H1 (cell line): Measurements from ENCODE around the gene TRHDE. TPM values are rescaled to one million over a fixed set of nuclear protein-coding genes. Genes with fewer than 3 reads are reported as not detected.

Experiments used
- CTCF ChIA-PET: fragments of 300-600 bp; sonication (Branson Sonifier 250); formaldehyde crosslinking; loops from one replicate; lab custom pipeline; 2021; ENCODE audit not compliant: partially characterized antibody; lab: Charles Lee
- POLR2A ChIA-PET: fragments of 300-600 bp; sonication (Branson Sonifier 250); formaldehyde crosslinking; loops from one replicate; lab custom pipeline; 2021; ENCODE audit warnings: inconsistent platforms; ENCODE audit not compliant: partially characterized antibody; lab: Charles Lee
- DNase-seq, 2 experiments: peaks; one replicate each; pipeline versions ENCODE4 v3.0.0 to v3.0.0-alpha.2; 2010 to 2022; ENCODE audit warnings: low spot score in 2 of 2, low read depth in 1 of 2, mixed read lengths in 1 of 2
- FAIRE-seq: peaks from 2 replicates; lab custom pipeline; 2011; peaks lifted over from hg19 to GRCh38; lab: Jason Lieb, UNC
- H2AFZ ChIP-seq: 2 replicates; pipeline ENCODE4 v1.8.1; 2012; ENCODE audit warnings: low read length, inconsistent platforms
- H2AK5ac ChIP-seq: 2 replicates; pipeline ENCODE4 v1.6.1; 2013; ENCODE audit warnings: low read depth, low read length
- H2BK120ac ChIP-seq: replicated peaks from 2 replicates; pipeline ENCODE3; 2013; ENCODE audit warnings: low read depth, low read length, inconsistent platforms
- H2BK12ac ChIP-seq: 2 replicates; pipeline ENCODE4 v1.6.1; 2013; ENCODE audit warnings: low read depth, low read length
- H2BK15ac ChIP-seq: 2 replicates; pipeline ENCODE4 v1.6.1; 2013; ENCODE audit warnings: low read length
- H2BK20ac ChIP-seq: 2 replicates; pipeline ENCODE4 v1.6.1; 2013; ENCODE audit warnings: low read length
- H2BK5ac ChIP-seq: 2 replicates; pipeline ENCODE4 v1.6.1; 2013; ENCODE audit warnings: low read depth, low read length
- H3K14ac ChIP-seq: 2 replicates; pipeline ENCODE4 v1.6.1; 2013; ENCODE audit warnings: inconsistent platforms; ENCODE audit not compliant: insufficient read length
- H3K18ac ChIP-seq: 2 replicates; pipeline ENCODE4 v1.6.1; 2013; ENCODE audit warnings: low read length; ENCODE audit errors: extremely low read depth
- H3K23ac ChIP-seq: 2 replicates; pipeline ENCODE4 v1.6.1; 2013; ENCODE audit warnings: inconsistent platforms; ENCODE audit not compliant: insufficient read length
- H3K23me2 ChIP-seq: 2 replicates; pipeline ENCODE4 v1.6.1; 2013; ENCODE audit warnings: low read depth, low read length
- H3K27ac ChIP-seq: 2 replicates; pipeline ENCODE4 v1.6.1; 2011; ENCODE audit warnings: low read depth, low read length, inconsistent platforms
- H3K27me3 ChIP-seq, 4 experiments: replicated peaks in 1 of 4; 1 replicate in 1 of 4; 2 replicates in 3 of 4; pipeline versions ENCODE4 v1.6.1 to v1.8.1; 2011 to 2013; ENCODE audit warnings: low read length in 3 of 4, mild to moderate bottlenecking in 3 of 4, inconsistent platforms in 2 of 4, mixed read lengths in 2 of 4, moderate library complexity in 1 of 4; ENCODE audit not compliant: control insufficient read depth in 3 of 4, insufficient read depth in 3 of 4; ENCODE audit errors: extremely low read depth in 1 of 4
- H3K36me3 ChIP-seq, 4 experiments: 2 replicates each; pipeline versions ENCODE4 v1.6.1 to v1.8.1; 2011 to 2013; ENCODE audit warnings: mild to moderate bottlenecking in 4 of 4, low read length in 3 of 4, moderate library complexity in 2 of 4, control low read depth in 1 of 4, inconsistent platforms in 1 of 4; ENCODE audit not compliant: insufficient read depth in 4 of 4, control insufficient read depth in 2 of 4
- H3K4ac ChIP-seq: replicated peaks from 2 replicates; pipeline ENCODE3; 2013; ENCODE audit warnings: low read length, low read depth, mixed read lengths, inconsistent platforms; ENCODE audit not compliant: insufficient read length
- H3K4me1 ChIP-seq, 4 experiments: replicated peaks in 1 of 4; 1 replicate in 1 of 4; 2 replicates in 3 of 4; pipeline versions ENCODE4 v1.6.1 to v1.8.1; 2011 to 2013; ENCODE audit warnings: low read length in 3 of 4, inconsistent platforms in 2 of 4, mixed read lengths in 1 of 4; ENCODE audit not compliant: insufficient read depth in 4 of 4, control insufficient read depth in 3 of 4
- H3K4me2 ChIP-seq, 2 experiments: 2 replicates each; pipeline versions ENCODE4 v1.6.1 to v1.8.1; 2011 to 2013; ENCODE audit warnings: low read depth in 2 of 2, low read length in 2 of 2, control low read depth in 1 of 2, inconsistent platforms in 1 of 2, mild to moderate bottlenecking in 1 of 2; ENCODE audit not compliant: insufficient read depth in 1 of 2
- H3K4me3 ChIP-seq, 4 experiments: fragments of 200-600, 300-600 bp in 1 of 4; sonication (generic), shearing (Covaris generic), sonication (Bioruptor Twin) in 1 of 4; 2 replicates each; pipeline versions ENCODE4 v1.5.1 to v1.8.1; 2011 to 2016; ENCODE audit warnings: low read length in 4 of 4, low read depth in 3 of 4, control low read depth in 2 of 4, inconsistent platforms in 2 of 4, mild to moderate bottlenecking in 2 of 4, mixed read lengths in 1 of 4, moderate library complexity in 1 of 4; ENCODE audit not compliant: insufficient read depth in 2 of 4; ENCODE audit errors: extremely low read depth in 1 of 4
- H3K56ac ChIP-seq: replicated peaks from 2 replicates; pipeline ENCODE3; 2013; ENCODE audit warnings: low read depth, mild to moderate bottlenecking, mixed read lengths, low read length, inconsistent platforms; ENCODE audit not compliant: insufficient read length
- H3K79me1 ChIP-seq: 2 replicates; pipeline ENCODE4 v1.6.1; 2013; ENCODE audit warnings: low read depth, low read length, control low read depth
- H3K79me2 ChIP-seq, 2 experiments: 2 replicates each; pipeline versions ENCODE4 v1.6.1 to v1.8.1; 2012 to 2013; ENCODE audit warnings: low read length in 2 of 2, mild to moderate bottlenecking in 2 of 2, inconsistent platforms in 1 of 2; ENCODE audit not compliant: insufficient read depth in 2 of 2, control insufficient read depth in 1 of 2
- H3K9ac ChIP-seq, 4 experiments: replicated peaks in 1 of 4; 1 replicate in 1 of 4; 2 replicates in 3 of 4; pipeline versions ENCODE4 v1.6.1 to v1.8.1; 2011 to 2013; ENCODE audit warnings: low read depth in 3 of 4, low read length in 3 of 4, control low read depth in 2 of 4, mild to moderate bottlenecking in 2 of 4, moderate library complexity in 2 of 4, inconsistent platforms in 1 of 4; ENCODE audit errors: extremely low read depth in 1 of 4
- H3K9me3 ChIP-seq, 2 experiments: 2 replicates each; pipeline versions ENCODE4 v1.6.1 to v1.8.1; 2012 to 2013; ENCODE audit warnings: mild to moderate bottlenecking in 2 of 2, moderate library complexity in 2 of 2, control low read depth in 1 of 2, inconsistent platforms in 1 of 2, low read depth in 1 of 2, low read length in 1 of 2, mixed read lengths in 1 of 2; ENCODE audit not compliant: insufficient read depth in 2 of 2
- H4K20me1 ChIP-seq, 2 experiments: replicated peaks in 1 of 2; 2 replicates each; pipeline versions ENCODE3 to v1.8.1; 2011 to 2013; ENCODE audit warnings: inconsistent platforms in 2 of 2, low read length in 2 of 2, mild to moderate bottlenecking in 1 of 2; ENCODE audit not compliant: insufficient read depth in 2 of 2, control insufficient read depth in 1 of 2
- H4K5ac ChIP-seq: 2 replicates; pipeline ENCODE4 v1.6.1; 2013; ENCODE audit warnings: low read length, low read depth, mixed read lengths, inconsistent platforms; ENCODE audit not compliant: insufficient read length
- H4K8ac ChIP-seq: 2 replicates; pipeline ENCODE4 v1.8.0; 2013; ENCODE audit warnings: mild to moderate bottlenecking, moderate library complexity, low read length, inconsistent platforms; ENCODE audit not compliant: insufficient read depth; ENCODE audit errors: extremely low read depth
- H4K91ac ChIP-seq: replicated peaks from 2 replicates; pipeline ENCODE3; 2013; ENCODE audit warnings: low read length, mixed read lengths, inconsistent platforms; ENCODE audit not compliant: insufficient read length
- BACH1 ChIP-seq: IDR thresholded peaks from 2 replicates; pipeline ENCODE4 v1.6.1; 2012; ENCODE audit warnings: low read length, improper control_type of control experiment
- CHD1 ChIP-seq: IDR thresholded peaks from 2 replicates; pipeline ENCODE4 v1.6.1; 2012; ENCODE audit warnings: low read depth, low read length, improper control_type of control experiment
- FOSL1 ChIP-seq: IDR thresholded peaks from 2 replicates; pipeline ENCODE4 v1.6.1; 2011; ENCODE audit warnings: mild to moderate bottlenecking, low read depth, low read length, moderate library complexity; ENCODE audit not compliant: insufficient read depth
- JUN ChIP-seq: IDR thresholded peaks from 2 replicates; pipeline ENCODE4 v1.6.1; 2011; ENCODE audit warnings: low read depth, mild to moderate bottlenecking, improper control_type of control experiment, low read length
- KDM1A ChIP-seq: fragments of 200-600, 300-600 bp; sonication (generic); IDR thresholded peaks from 2 replicates; pipeline ENCODE4 v1.7.1; 2016; ENCODE audit warnings: mild to moderate bottlenecking, low read length, borderline replicate concordance
- KDM5A ChIP-seq: fragments of 200-600 bp; IDR thresholded peaks from 2 replicates; pipeline ENCODE4 v1.7.1; 2012; ENCODE audit warnings: mild to moderate bottlenecking, low read length, inconsistent platforms, mixed read lengths
- SAP30 ChIP-seq: fragments of 300-600 bp; sonication (generic); IDR thresholded peaks from 2 replicates; pipeline ENCODE4 v1.7.1; 2012; ENCODE audit warnings: low read length, moderate library complexity, mild to moderate bottlenecking, inconsistent platforms; ENCODE audit not compliant: insufficient read depth, insufficient replicate concordance
- SIRT6 ChIP-seq: IDR thresholded peaks from one replicate; pipeline ENCODE4 v1.7.1; 2012; ENCODE audit warnings: low read length, inconsistent platforms
- SUZ12 ChIP-seq: fragments of 200-600 bp; sonication (generic); IDR thresholded peaks from 2 replicates; pipeline ENCODE4 v1.6.1; 2012; ENCODE audit warnings: mild to moderate bottlenecking, inconsistent platforms, low read length, moderate library complexity, mixed read lengths
- TAF1 ChIP-seq: IDR thresholded peaks from 2 replicates; pipeline ENCODE4 v1.6.1; 2011; ENCODE audit warnings: mild to moderate bottlenecking, low read depth, low read length
- TEAD4 ChIP-seq: IDR thresholded peaks from 2 replicates; pipeline ENCODE4 v1.6.1; 2012; ENCODE audit warnings: low read depth, low read length, inconsistent platforms, mixed read lengths
- WGBS, 2 experiments: shearing (Covaris generic) in 1 of 2; methylation state at CpG; one replicate each; pipeline versions ENCODE4 v1.1.6 to v1.1.7; 2013 to 2015; ENCODE audit warnings: low lambda C conversion rate in 2 of 2, mixed read lengths in 2 of 2, inconsistent platforms in 1 of 2, low coverage in 1 of 2, missing lambda C conversion rate in 1 of 2; ENCODE audit not compliant: insufficient replicate concordance in 2 of 2, insufficient coverage in 1 of 2, insufficient read length in 1 of 2; ENCODE audit errors: extremely low coverage in 1 of 2, missing lambda C conversion rate in 1 of 2; 5-methylcytosine and 5-hydroxymethylcytosine counted together
- polyA plus RNA-seq, 7 experiments: library from polyadenylated mRNA; depleted of rRNA in 3 of 7; stranded (reverse) in 5 of 7; unstranded in 2 of 7; fragments of >200 nt in 5 of 7; fragments of 200-250 nt in 2 of 7; gene quantifications; 1 replicate in 5 of 7; 2 replicates in 1 of 7; 4 replicates in 1 of 7; pipeline versions ENCODE4 v1.2.1 to v1.2.3, GENCODE V29; 2011 to 2013; ENCODE audit warnings: missing spikeins in 2 of 7, mixed read lengths in 2 of 7
- total RNA-seq: library from RNA; stranded (reverse); fragmentation: NEBNext Ultra II Directional; extraction: Animal tissue kit (Norgen Biotek cat#: 25700); gene quantifications from 2 replicates; pipeline ENCODE4 v1.2.1, GENCODE V29; 2021
- TF ChIP-seq, protein P1 (sequence below): IDR thresholded peaks from 2 replicates; pipeline ENCODE4 v1.6.1; 2012; ENCODE audit warnings: inconsistent platforms
- TF ChIP-seq, protein P2 (sequence below): IDR thresholded peaks from 2 replicates; pipeline ENCODE4 v1.6.1; 2012; ENCODE audit warnings: low read length, inconsistent platforms

Gene TRHDE
- total and polyA plus RNA-seq, 2 of the 8 experiments (the other 6 are each of a cell fraction or from before 2014, with no cell fraction given), result 1.3 to 5.0 TPM

- Histone ChIP-seq H2BK120ac (no peak overlapping the region), H3K4ac (no peak overlapping the region), H3K79me2 (no peaks in the 10 kb centered on the region), H3K79me1 (no peaks in the 10 kb centered on the region), H2BK12ac (no peak overlapping the region), H3K14ac (no peak overlapping the region), H3K56ac (no peak overlapping the region), H3K27ac (no peak overlapping the region), H2AK5ac (no peak overlapping the region), H2BK15ac (peak overlapping the region; percentile 47; the same call in 1 of the 2 replicates), H3K9me3 (no peaks in the 10 kb centered on the region), H4K20me1 (no peaks in the 10 kb centered on the region), H4K91ac (no peak overlapping the region), H3K18ac (no peak overlapping the region), H3K4me3 (no peak overlapping the region), H3K4me1 (no peaks in the 10 kb centered on the region), H4K8ac (no peak overlapping the region), H3K4me2 (no peak overlapping the region), H2AFZ (no peak overlapping the region), H3K23me2 (no peaks in the 10 kb centered on the region; the same call in 1 of the 2 replicates), H3K23ac (no peak overlapping the region), H2BK5ac (no peak overlapping the region), H2BK20ac (no peak overlapping the region), H3K36me3 (no peaks in the 10 kb centered on the region), H3K27me3 (no peaks in the 10 kb centered on the region), H3K9ac (no peak overlapping the region), H4K5ac (no peak overlapping the region)
- no peak for DNase-seq
- FAIRE-seq, result no peak
- ChIA-PET POLR2A (no interaction called here), CTCF (no interaction called here)
- 95% methylated on average over 5 of the region's 5 CpGs; no CpG with 5 or more reads in 1 of the 2 experiments for WGBS, 2 experiments
- TF ChIP-seq BACH1 (no peak), SIRT6 (no peak), JUN (no peak), FOSL1 (no peak), TEAD4 (no peak), CHD1 (no peak), SUZ12 (no peak), KDM5A (no peak), TAF1 (no peak), SAP30 (no peak), KDM1A (no peak)
- TF ChIP-seq, protein P1, sequence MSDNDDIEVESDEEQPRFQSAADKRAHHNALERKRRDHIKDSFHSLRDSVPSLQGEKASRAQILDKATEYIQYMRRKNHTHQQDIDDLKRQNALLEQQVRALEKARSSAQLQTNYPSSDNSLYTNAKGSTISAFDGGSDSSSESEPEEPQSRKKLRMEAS, result no peak
- TF ChIP-seq, protein P2, sequence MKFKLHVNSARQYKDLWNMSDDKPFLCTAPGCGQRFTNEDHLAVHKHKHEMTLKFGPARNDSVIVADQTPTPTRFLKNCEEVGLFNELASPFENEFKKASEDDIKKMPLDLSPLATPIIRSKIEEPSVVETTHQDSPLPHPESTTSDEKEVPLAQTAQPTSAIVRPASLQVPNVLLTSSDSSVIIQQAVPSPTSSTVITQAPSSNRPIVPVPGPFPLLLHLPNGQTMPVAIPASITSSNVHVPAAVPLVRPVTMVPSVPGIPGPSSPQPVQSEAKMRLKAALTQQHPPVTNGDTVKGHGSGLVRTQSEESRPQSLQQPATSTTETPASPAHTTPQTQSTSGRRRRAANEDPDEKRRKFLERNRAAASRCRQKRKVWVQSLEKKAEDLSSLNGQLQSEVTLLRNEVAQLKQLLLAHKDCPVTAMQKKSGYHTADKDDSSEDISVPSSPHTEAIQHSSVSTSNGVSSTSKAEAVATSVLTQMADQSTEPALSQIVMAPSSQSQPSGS, result no peak
Observed at GRCh38 chr12:72499244-72499643, 227.1 kb downstream of the TRHDE start.
